PC-9 (cell line): ENCODE measurements around the gene SCN10A. TPM values are rescaled to one million over a fixed set of nuclear protein-coding genes. Genes with fewer than 3 reads are reported as not detected.

Experiments
- BruUV-seq: library from RNA; stranded (reverse); fragments of 400-500 nt; replicated peaks from 2 replicates; lab custom pipeline; 2021; lab: Mats Ljungman, UMichigan
- CTCF ChIA-PET: fragments of 300-600 bp; sonication (Branson Sonifier 250); formaldehyde crosslinking; loops from one replicate; lab custom pipeline; 2022; ENCODE audit warnings: antibody characterized with exemption; lab: Charles Lee
- POLR2A ChIA-PET: fragments of 300-600 bp; sonication (Branson Sonifier 250); formaldehyde crosslinking; loops from one replicate; lab custom pipeline; 2022; ENCODE audit warnings: antibody characterized with exemption; ENCODE audit not compliant: unreplicated experiment; lab: Charles Lee
- DNase-seq, 2 experiments: peaks; one replicate each; pipeline versions ENCODE4 v3.0.0 to v3.0.0-alpha.2; 2015 to 2022; ENCODE audit warnings: mixed read lengths in 1 of 2
- H2AFZ ChIP-seq: fragments of 200-600 bp; sonication (generic); 2 replicates; pipeline ENCODE4 v1.8.1; 2017; ENCODE audit warnings: antibody characterized with exemption
- H3F3A ChIP-seq: fragments of 200-600 bp; sonication (generic); 2 replicates; pipeline ENCODE4 v1.8.1; 2017; ENCODE audit warnings: antibody characterized with exemption, mild to moderate bottlenecking, low read depth; ENCODE audit not compliant: insufficient read depth
- H3K27ac ChIP-seq: fragments of 200-600 bp; sonication (generic); 2 replicates; pipeline ENCODE4 v1.6.1; 2016; ENCODE audit warnings: mixed run types
- H3K27me3 ChIP-seq: fragments of 200-600 bp; sonication (generic); 2 replicates; pipeline ENCODE4 v1.6.1; 2016; ENCODE audit warnings: low read depth, mixed run types; ENCODE audit not compliant: insufficient read depth
- H3K36me3 ChIP-seq: fragments of 200-600 bp; sonication (generic); 2 replicates; pipeline ENCODE4 v1.6.1; 2016; ENCODE audit warnings: low read depth, mixed run types
- H3K4me1 ChIP-seq: fragments of 200-600 bp; sonication (generic); replicated peaks from 2 replicates; pipeline ENCODE4 v1.6.1; 2016; ENCODE audit warnings: mixed run types; ENCODE audit not compliant: insufficient read depth
- H3K4me2 ChIP-seq: fragments of 200-600 bp; sonication (generic); 2 replicates; pipeline ENCODE4 v1.6.1; 2017; ENCODE audit warnings: mixed run types
- H3K4me3 ChIP-seq: fragments of 200-600 bp; sonication (generic); 2 replicates; pipeline ENCODE4 v1.6.1; 2016; ENCODE audit warnings: mixed run types
- H3K79me2 ChIP-seq: fragments of 200-600 bp; sonication (generic); 2 replicates; pipeline ENCODE4 v1.6.1; 2017; ENCODE audit warnings: low read depth, mixed run types
- H3K9me2 ChIP-seq: fragments of 200-600 bp; sonication (generic); 2 replicates; pipeline ENCODE4 v1.8.1; 2017; ENCODE audit warnings: mild to moderate bottlenecking; ENCODE audit not compliant: insufficient read depth
- H3K9me3 ChIP-seq: fragments of 200-600 bp; sonication (generic); 2 replicates; pipeline ENCODE4 v1.8.1; 2016; ENCODE audit warnings: low read depth; ENCODE audit not compliant: insufficient read depth
- H4K20me1 ChIP-seq: fragments of 200-600 bp; sonication (generic); 2 replicates; pipeline ENCODE4 v1.8.1; 2017; ENCODE audit not compliant: insufficient read depth
- CTCF ChIP-seq: fragments of 200-600 bp; sonication (generic); conservative IDR thresholded peaks from 2 replicates; pipeline ENCODE4 v1.6.1; 2017; ENCODE audit warnings: mixed run types, antibody characterized with exemption, mild to moderate bottlenecking, moderate library complexity
- EZH2 ChIP-seq: fragments of 200-600 bp; sonication (generic); IDR thresholded peaks from 2 replicates; pipeline ENCODE4 v1.8.0; 2017; ENCODE audit warnings: antibody characterized with exemption, low read depth
- intact Hi-C: fragments of 100-400 bp; cut with micrococcal nuclease; formaldehyde crosslinking; loops from one replicate; pipeline ENCODE4 v1.10.0; 2022; ENCODE audit not compliant: unreplicated experiment
- total RNA-seq: library from RNA; stranded (reverse); gene quantifications from 2 replicates; pipeline ENCODE4 v1.2.3, GENCODE V29; 2021

Gene SCN10A
- total RNA-seq, 1 experiment from 2014 or later: not detected

GRCh38 chr3:38723569-38724391 is 92.2 kb downstream of the SCN10A start:
- no peaks in the 10 kb centered on the region for H3K36me3 ChIP-seq
- no peak overlapping the region for H3K27ac ChIP-seq
- peaks cover 46% of the 10 kb centered on the region for H3K27me3 ChIP-seq
- CTCF ChIA-PET: no interaction called here
- DNase-seq: no peak
- H3K4me2 ChIP-seq: no peak overlapping the region
- BruUV-seq: no TSS peak
- no peaks in the 10 kb centered on the region for H3K79me2 ChIP-seq
- H3K9me3 ChIP-seq: no peaks in the 10 kb centered on the region
- H3K4me1 ChIP-seq: no peaks in the 10 kb centered on the region
- no peaks in the 10 kb centered on the region for H4K20me1 ChIP-seq
- POLR2A ChIA-PET: no interaction called here
- H3K9me2 ChIP-seq: no peaks in the 10 kb centered on the region
- intact Hi-C loops: no loop called here
- H3K4me3 ChIP-seq: no peak overlapping the region
- H3F3A ChIP-seq: no peaks in the 10 kb centered on the region
- no peak overlapping the region for H2AFZ ChIP-seq
- TF ChIP-seq CTCF: no peak
- no peak for TF ChIP-seq EZH2

GRCh38 chr3:38722781-38723568 is 93.0 kb downstream of the SCN10A start:
- Histone ChIP-seq H4K20me1 (no peaks in the 10 kb centered on the region), H3K4me3 (no peak overlapping the region), H3K4me1 (no peaks in the 10 kb centered on the region), H3K9me3 (no peaks in the 10 kb centered on the region), H3K4me2 (no peak overlapping the region), H3K9me2 (no peaks in the 10 kb centered on the region), H3K79me2 (no peaks in the 10 kb centered on the region), H3F3A (no peaks in the 10 kb centered on the region), H3K27me3 (peaks cover 50% of the 10 kb centered on the region), H3K36me3 (no peaks in the 10 kb centered on the region), H2AFZ (no peak overlapping the region), H3K27ac (no peak overlapping the region)
- POLR2A ChIA-PET: no interaction called here
- CTCF ChIA-PET: no interaction called here
- no peak for TF ChIP-seq CTCF
- no peak for TF ChIP-seq EZH2
- no TSS peak for BruUV-seq
- intact Hi-C loops: no loop called here
- DNase-seq: no peak

- H3K27ac ChIP-seq: no peak overlapping the region
- no peaks in the 10 kb centered on the region for H3K4me1 ChIP-seq
- peaks cover 50% of the 10 kb centered on the region for H3K27me3 ChIP-seq
- no peaks in the 10 kb centered on the region for H4K20me1 ChIP-seq
- H3K4me2 ChIP-seq: no peak overlapping the region
- intact Hi-C loops: no loop called here
- no peaks in the 10 kb centered on the region for H3K79me2 ChIP-seq
- DNase-seq: no peak
- TF ChIP-seq EZH2: no peak
- no peak for TF ChIP-seq CTCF
- CTCF ChIA-PET: no interaction called here
- no peak overlapping the region for H3K4me3 ChIP-seq
- no peaks in the 10 kb centered on the region for H3K36me3 ChIP-seq
- H3F3A ChIP-seq: no peaks in the 10 kb centered on the region
- H3K9me2 ChIP-seq: no peaks in the 10 kb centered on the region
- BruUV-seq: no TSS peak
- no peaks in the 10 kb centered on the region for H3K9me3 ChIP-seq
- POLR2A ChIA-PET: no interaction called here
- H2AFZ ChIP-seq: no peak overlapping the region
Observed at GRCh38 chr3:38721207-38721772, 94.7 kb downstream of the SCN10A start.
